DND-41 (cell line): Measurements from ENCODE around the gene SYNE2.

ENCODE experiments used
- ATAC-seq: fragments of 200-7000 bp; cut with Tn5 transposase; 3 replicates; pipeline ENCODE4 v1.9.1; 2021; ENCODE audit warnings: low read depth; ENCODE audit not compliant: insufficient read depth
- DNase-seq: peaks from one replicate; pipeline ENCODE4 v3.0.0-alpha.2; 2020
- H2AFZ ChIP-seq: 2 replicates; pipeline ENCODE4 v1.6.0; 2012; ENCODE audit warnings: low read depth, low read length
- H3K27ac ChIP-seq: 2 replicates; pipeline ENCODE4 v1.5.1; 2012; ENCODE audit warnings: low read length, inconsistent platforms
- H3K27me3 ChIP-seq: fragments of 200-600 bp; sonication (generic); 2 replicates; pipeline ENCODE4 v1.6.0; 2012; ENCODE audit warnings: low read length, mild to moderate bottlenecking, inconsistent platforms; ENCODE audit not compliant: insufficient read depth, poor library complexity
- H3K36me3 ChIP-seq: 2 replicates; pipeline ENCODE4 v1.5.1; 2012; ENCODE audit warnings: low read length, inconsistent platforms; ENCODE audit not compliant: insufficient read depth
- H3K4me1 ChIP-seq: 2 replicates; pipeline ENCODE4 v1.5.1; 2012; ENCODE audit warnings: mild to moderate bottlenecking, low read length; ENCODE audit not compliant: insufficient read depth
- H3K4me2 ChIP-seq: 2 replicates; pipeline ENCODE4 v1.6.0; 2012; ENCODE audit warnings: mild to moderate bottlenecking, moderate library complexity, low read length, inconsistent platforms; ENCODE audit not compliant: insufficient read depth
- H3K4me3 ChIP-seq, 2 experiments: fragments of 200-600 bp in 1 of 2; shearing (Covaris generic) in 1 of 2; 2 replicates each; pipeline ENCODE4 v1.5.1; 2012 to 2016; ENCODE audit warnings: inconsistent platforms in 2 of 2, low read length in 2 of 2, mild to moderate bottlenecking in 2 of 2, low read depth in 1 of 2, moderate library complexity in 1 of 2
- H3K79me2 ChIP-seq: 2 replicates; pipeline ENCODE4 v1.6.0; 2012; ENCODE audit warnings: low read length, inconsistent platforms; ENCODE audit not compliant: insufficient read depth
- H3K9ac ChIP-seq: 2 replicates; pipeline ENCODE4 v1.6.0; 2012; ENCODE audit warnings: low read depth, mild to moderate bottlenecking, inconsistent platforms, low read length, moderate library complexity
- H3K9me3 ChIP-seq: 2 replicates; pipeline ENCODE4 v1.5.1; 2012; ENCODE audit warnings: low read length, moderate library complexity, mild to moderate bottlenecking, inconsistent platforms; ENCODE audit not compliant: insufficient read depth, severe bottlenecking
- H4K20me1 ChIP-seq: 2 replicates; pipeline ENCODE4 v1.6.0; 2012; ENCODE audit warnings: low read length; ENCODE audit not compliant: insufficient read depth
- EZH2 ChIP-seq: IDR thresholded peaks from 3 replicates; pipeline ENCODE4 v1.6.1; 2012; ENCODE audit warnings: borderline replicate concordance, low read depth, mild to moderate bottlenecking, moderate library complexity, low read length, inconsistent platforms; ENCODE audit not compliant: severe bottlenecking
- TF ChIP-seq, protein P1 (sequence below): IDR thresholded peaks from 2 replicates; pipeline ENCODE4 v1.5.1; 2012; ENCODE audit warnings: borderline replicate concordance, low read length, moderate library complexity, mild to moderate bottlenecking; ENCODE audit not compliant: poor library complexity, severe bottlenecking; ENCODE audit errors: extremely low read depth

The SYNE2 gene

GRCh38 chr14:64229489-64229888, 376.7 kb downstream of the SYNE2 start:
- DNase-seq (no peak), ATAC-seq (no peak)
- no peak overlapping the region for H3K4me2 ChIP-seq
- H3K27ac ChIP-seq: no peak overlapping the region
- TF ChIP-seq, protein P1, sequence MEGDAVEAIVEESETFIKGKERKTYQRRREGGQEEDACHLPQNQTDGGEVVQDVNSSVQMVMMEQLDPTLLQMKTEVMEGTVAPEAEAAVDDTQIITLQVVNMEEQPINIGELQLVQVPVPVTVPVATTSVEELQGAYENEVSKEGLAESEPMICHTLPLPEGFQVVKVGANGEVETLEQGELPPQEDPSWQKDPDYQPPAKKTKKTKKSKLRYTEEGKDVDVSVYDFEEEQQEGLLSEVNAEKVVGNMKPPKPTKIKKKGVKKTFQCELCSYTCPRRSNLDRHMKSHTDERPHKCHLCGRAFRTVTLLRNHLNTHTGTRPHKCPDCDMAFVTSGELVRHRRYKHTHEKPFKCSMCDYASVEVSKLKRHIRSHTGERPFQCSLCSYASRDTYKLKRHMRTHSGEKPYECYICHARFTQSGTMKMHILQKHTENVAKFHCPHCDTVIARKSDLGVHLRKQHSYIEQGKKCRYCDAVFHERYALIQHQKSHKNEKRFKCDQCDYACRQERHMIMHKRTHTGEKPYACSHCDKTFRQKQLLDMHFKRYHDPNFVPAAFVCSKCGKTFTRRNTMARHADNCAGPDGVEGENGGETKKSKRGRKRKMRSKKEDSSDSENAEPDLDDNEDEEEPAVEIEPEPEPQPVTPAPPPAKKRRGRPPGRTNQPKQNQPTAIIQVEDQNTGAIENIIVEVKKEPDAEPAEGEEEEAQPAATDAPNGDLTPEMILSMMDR: no peak
- TF ChIP-seq EZH2: no peak
- no peak overlapping the region for H3K9ac ChIP-seq
- no peaks in the 10 kb centered on the region for H3K4me1 ChIP-seq
- no peak overlapping the region for H3K4me3 ChIP-seq
- no peaks in the 10 kb centered on the region for H3K79me2 ChIP-seq
- no peaks in the 10 kb centered on the region for H3K9me3 ChIP-seq
- no peaks in the 10 kb centered on the region for H4K20me1 ChIP-seq
- H3K36me3 ChIP-seq: peaks cover 56% of the 10 kb centered on the region
- H3K27me3 ChIP-seq: no peaks in the 10 kb centered on the region
- no peak overlapping the region for H2AFZ ChIP-seq

DNA sequence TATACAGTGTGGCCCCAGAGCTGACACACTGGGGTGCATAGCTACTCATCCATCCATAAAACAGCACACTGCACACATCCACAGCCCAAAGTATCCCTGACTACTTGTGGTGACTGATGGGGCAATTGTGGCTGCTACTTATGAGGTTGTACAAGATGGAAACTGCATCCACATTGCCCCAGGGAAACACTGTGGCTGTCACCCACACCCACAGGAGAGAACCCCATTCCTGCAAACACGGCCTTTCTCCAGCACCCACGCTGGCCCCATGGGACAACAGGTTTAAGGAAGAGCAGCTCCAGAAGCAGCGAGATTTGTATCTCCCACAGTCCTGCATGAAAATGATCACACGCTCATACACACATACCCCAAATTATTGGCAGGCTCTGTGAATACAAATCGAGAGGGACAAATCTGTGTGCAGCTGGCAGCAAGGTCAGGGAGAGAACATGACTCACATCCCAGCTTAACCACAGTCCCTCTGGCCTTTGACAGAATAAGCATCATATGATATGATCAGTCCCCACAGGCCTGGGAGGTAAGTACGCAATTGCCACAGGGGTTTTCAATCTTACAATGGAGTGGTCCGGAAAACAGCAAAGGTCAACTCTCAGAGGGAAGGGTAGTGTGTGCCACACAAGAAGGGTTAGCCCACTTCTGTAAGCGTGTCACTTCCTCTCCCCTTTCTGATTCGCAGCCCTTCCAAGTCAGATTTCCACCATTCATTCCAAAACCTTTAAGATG, 379.5 kb downstream of the SYNE2 start:
- no peaks in the 10 kb centered on the region for H4K20me1 ChIP-seq
- H3K79me2 ChIP-seq: no peaks in the 10 kb centered on the region
- no peak overlapping the region for H2AFZ ChIP-seq
- peaks cover 37% of the 10 kb centered on the region for H3K36me3 ChIP-seq
- H3K4me1 ChIP-seq: no peaks in the 10 kb centered on the region
- no peaks in the 10 kb centered on the region for H3K9me3 ChIP-seq
- no peak for DNase-seq
- no peak overlapping the region for H3K4me3 ChIP-seq
- ATAC-seq: no peak
- TF ChIP-seq, protein P1: no peak
- no peak for TF ChIP-seq EZH2
- H3K27me3 ChIP-seq: no peaks in the 10 kb centered on the region
- H3K27ac ChIP-seq: no peak overlapping the region
- H3K4me2 ChIP-seq: no peak overlapping the region
- H3K9ac ChIP-seq: no peak overlapping the region

- Histone ChIP-seq H3K27me3 (no peaks in the 10 kb centered on the region), H3K27ac (no peak overlapping the region), H4K20me1 (no peaks in the 10 kb centered on the region), H2AFZ (no peak overlapping the region), H3K9ac (no peak overlapping the region), H3K4me3 (no peak overlapping the region), H3K4me2 (no peak overlapping the region), H3K36me3 (peaks cover 30% of the 10 kb centered on the region), H3K9me3 (no peaks in the 10 kb centered on the region), H3K79me2 (no peaks in the 10 kb centered on the region), H3K4me1 (no peaks in the 10 kb centered on the region)
- TF ChIP-seq, protein P1: no peak
- no peak for TF ChIP-seq EZH2
- DNase-seq (no peak), ATAC-seq (no peak)
These were observed 380.1 kb downstream of the SYNE2 start for GRCh38 chr14:64232944-64233343.

- peaks cover 23% of the 10 kb centered on the region for H3K36me3 ChIP-seq
- no peak overlapping the region for H3K4me2 ChIP-seq
- no peak overlapping the region for H2AFZ ChIP-seq
- no peaks in the 10 kb centered on the region for H3K79me2 ChIP-seq
- no peak for ATAC-seq
- no peak overlapping the region for H3K27ac ChIP-seq
- TF ChIP-seq EZH2: no peak
- TF ChIP-seq, protein P1: no peak
- no peaks in the 10 kb centered on the region for H4K20me1 ChIP-seq
- no peak overlapping the region for H3K9ac ChIP-seq
- H3K9me3 ChIP-seq: no peaks in the 10 kb centered on the region
- no peak overlapping the region for H3K4me3 ChIP-seq
- H3K4me1 ChIP-seq: no peaks in the 10 kb centered on the region
- H3K27me3 ChIP-seq: no peaks in the 10 kb centered on the region
- DNase-seq: no peak
These were observed 380.9 kb downstream of the SYNE2 start for GRCh38 chr14:64233531-64234190.
